Measurements from ENCODE around the gene NBEA. TPM values are rescaled to one million over a fixed set of nuclear protein-coding genes. Genes with fewer than 3 reads are reported as not detected.

The NBEA gene
- total and polyA plus RNA-seq, 8 donors: 1.6 to 36.0 (median 7.7) TPM

DNA sequence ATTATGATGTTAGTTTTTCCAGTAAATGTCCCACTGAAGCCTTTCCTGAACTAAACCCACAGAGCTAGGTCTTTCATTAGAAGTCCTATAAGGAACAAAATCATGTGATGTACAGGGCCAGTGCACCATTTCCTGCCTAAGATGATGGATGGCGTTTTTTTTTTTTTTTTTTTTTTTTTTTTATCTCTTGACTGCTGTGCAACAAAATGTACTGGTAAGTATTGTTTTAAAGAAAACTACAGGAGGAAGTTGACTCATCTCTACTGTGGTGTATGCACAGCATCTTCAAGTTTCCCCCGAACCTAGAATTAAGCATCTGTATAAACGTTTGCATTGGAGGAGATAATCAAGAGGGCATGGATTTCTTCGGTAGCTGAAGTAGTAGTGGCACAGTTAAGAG, 197.5 kb downstream of the NBEA start:
- intact Hi-C loops (cut with DNase I; ENCODE audit: low total_unique reads): no loop called here
- TF ChIP-seq POLR2A (IDR thresholded peaks at IDR 0.05) (no peak), EP300 (IDR thresholded peaks at IDR 0.05) (no peak), POLR2AphosphoS5 (IDR thresholded peaks at IDR 0.05) (no peak)
- TF ChIP-seq, protein P1, sequence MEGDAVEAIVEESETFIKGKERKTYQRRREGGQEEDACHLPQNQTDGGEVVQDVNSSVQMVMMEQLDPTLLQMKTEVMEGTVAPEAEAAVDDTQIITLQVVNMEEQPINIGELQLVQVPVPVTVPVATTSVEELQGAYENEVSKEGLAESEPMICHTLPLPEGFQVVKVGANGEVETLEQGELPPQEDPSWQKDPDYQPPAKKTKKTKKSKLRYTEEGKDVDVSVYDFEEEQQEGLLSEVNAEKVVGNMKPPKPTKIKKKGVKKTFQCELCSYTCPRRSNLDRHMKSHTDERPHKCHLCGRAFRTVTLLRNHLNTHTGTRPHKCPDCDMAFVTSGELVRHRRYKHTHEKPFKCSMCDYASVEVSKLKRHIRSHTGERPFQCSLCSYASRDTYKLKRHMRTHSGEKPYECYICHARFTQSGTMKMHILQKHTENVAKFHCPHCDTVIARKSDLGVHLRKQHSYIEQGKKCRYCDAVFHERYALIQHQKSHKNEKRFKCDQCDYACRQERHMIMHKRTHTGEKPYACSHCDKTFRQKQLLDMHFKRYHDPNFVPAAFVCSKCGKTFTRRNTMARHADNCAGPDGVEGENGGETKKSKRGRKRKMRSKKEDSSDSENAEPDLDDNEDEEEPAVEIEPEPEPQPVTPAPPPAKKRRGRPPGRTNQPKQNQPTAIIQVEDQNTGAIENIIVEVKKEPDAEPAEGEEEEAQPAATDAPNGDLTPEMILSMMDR (IDR thresholded peaks at IDR 0.05): no peak
- 59 to 78% (median 75%) methylated on average over 4 of the region's 4 CpGs for WGBS, 5 donors

DNA sequence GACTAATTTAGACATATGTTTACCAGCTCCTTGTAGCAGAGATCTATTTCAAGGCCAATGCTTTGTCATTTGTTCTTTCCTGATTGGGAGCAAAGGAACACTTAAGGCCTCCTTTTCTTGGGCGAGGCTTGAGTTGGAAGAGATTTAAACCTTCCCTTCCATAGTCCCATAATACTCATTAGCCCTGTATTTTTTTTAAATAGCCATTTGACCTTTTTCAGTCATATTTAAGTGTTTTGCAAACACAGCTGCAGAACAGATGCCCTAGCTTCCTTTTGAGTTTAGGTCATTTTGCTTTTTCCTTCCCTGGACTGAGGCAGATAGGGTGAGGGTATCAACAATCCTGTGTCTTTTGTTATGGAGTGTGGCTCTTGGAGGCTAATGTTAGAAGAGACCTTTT, 198.3 kb downstream of the NBEA start:
- WGBS, 5 donors: 46 to 92% (median 81%) methylated on average over 1 of the region's 1 CpG
- intact Hi-C loops (cut with DNase I; ENCODE audit: low total_unique reads): no loop called here

More for the DNA sequence above, 197.5 kb downstream of the NBEA start:
- Histone ChIP-seq H3K36me3 (no peaks in the 10 kb centered on the region), H3K27me3 (no peaks in the 10 kb centered on the region), H3K4me3 (no peak overlapping the region), H3K4me1 (no peaks in the 10 kb centered on the region), H3K9me3 (no peaks in the 10 kb centered on the region), H3K27ac (no peak overlapping the region)
- DNase-seq: no peak

DNA sequence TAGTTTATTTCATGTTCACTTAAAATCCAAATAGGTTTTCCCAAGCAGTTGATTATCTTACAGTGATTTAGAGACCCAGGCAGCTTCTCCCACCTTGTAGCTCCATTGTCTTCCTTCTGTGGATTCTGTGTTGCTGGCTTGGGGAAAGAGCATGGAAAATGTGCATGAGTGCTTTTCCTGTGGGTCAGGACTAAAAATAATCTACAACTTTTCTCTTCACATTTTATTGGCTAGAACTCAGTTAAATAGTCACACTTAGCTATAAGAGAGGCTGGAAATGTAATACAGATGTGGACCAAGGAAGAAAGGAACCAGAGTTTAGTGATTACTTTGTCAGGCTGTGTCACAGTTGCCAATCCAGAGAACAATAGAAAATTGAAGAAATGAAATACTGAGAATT, 198.8 kb downstream of the NBEA start:
- H3K4me3 ChIP-seq: no peak overlapping the region
- no peaks in the 10 kb centered on the region for H3K4me1 ChIP-seq
- TF ChIP-seq, protein P1 (IDR thresholded peaks at IDR 0.05): no peak
- TF ChIP-seq POLR2AphosphoS5 (IDR thresholded peaks at IDR 0.05) (no peak), POLR2A (IDR thresholded peaks at IDR 0.05) (no peak), EP300 (IDR thresholded peaks at IDR 0.05) (no peak)
- no peak overlapping the region for H3K27ac ChIP-seq
- intact Hi-C loops (cut with DNase I; ENCODE audit: low total_unique reads): no loop called here
- no peaks in the 10 kb centered on the region for H3K9me3 ChIP-seq
- no peaks in the 10 kb centered on the region for H3K36me3 ChIP-seq
- DNase-seq: no peak
- H3K27me3 ChIP-seq: no peaks in the 10 kb centered on the region

More for the DNA sequence above, 198.3 kb downstream of the NBEA start:
- DNase-seq: no peak
- no peaks in the 10 kb centered on the region for H3K4me1 ChIP-seq
- H3K27me3 ChIP-seq: no peaks in the 10 kb centered on the region
- no peaks in the 10 kb centered on the region for H3K9me3 ChIP-seq
- H3K27ac ChIP-seq: no peak overlapping the region
- TF ChIP-seq, protein P1 (IDR thresholded peaks at IDR 0.05): no peak
- no peak for TF ChIP-seq POLR2AphosphoS5 (IDR thresholded peaks at IDR 0.05)
- TF ChIP-seq EP300 (IDR thresholded peaks at IDR 0.05): no peak
- no peak for TF ChIP-seq POLR2A (IDR thresholded peaks at IDR 0.05)
- H3K4me3 ChIP-seq: no peak overlapping the region
- no peaks in the 10 kb centered on the region for H3K36me3 ChIP-seq

DNA sequence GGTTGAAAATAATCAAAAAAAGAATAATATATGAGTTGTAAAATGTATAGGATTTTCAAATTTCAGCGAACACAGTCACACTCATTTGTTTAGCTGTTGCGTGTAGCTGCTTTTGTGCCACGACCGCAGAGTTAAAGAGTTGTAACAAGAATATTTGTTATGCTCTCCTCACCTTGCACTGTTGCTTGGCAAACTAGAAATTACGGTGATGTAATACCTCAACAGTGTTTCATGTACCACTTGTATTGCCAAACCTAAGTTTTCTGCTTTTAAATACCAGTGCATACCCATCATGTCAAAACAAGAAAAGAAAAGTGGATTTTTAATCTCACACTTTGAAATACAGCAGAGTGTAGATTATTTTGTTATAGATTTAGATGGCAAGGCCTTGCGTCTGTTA, 201.1 kb downstream of the NBEA start:
- Histone ChIP-seq H3K9me3 (no peaks in the 10 kb centered on the region), H3K36me3 (no peaks in the 10 kb centered on the region), H3K4me1 (no peaks in the 10 kb centered on the region), H3K27ac (no peak overlapping the region), H3K27me3 (no peaks in the 10 kb centered on the region), H3K4me3 (no peak overlapping the region)
- 90 to 96% (median 94%) methylated on average over 6 of the region's 6 CpGs for WGBS, 5 donors
- TF ChIP-seq, protein P1 (IDR thresholded peaks at IDR 0.05): no peak
- TF ChIP-seq POLR2A (IDR thresholded peaks at IDR 0.05): no peak
- no peak for TF ChIP-seq POLR2AphosphoS5 (IDR thresholded peaks at IDR 0.05)
- TF ChIP-seq EP300 (IDR thresholded peaks at IDR 0.05): no peak
- DNase-seq: no peak
- intact Hi-C loops (cut with DNase I; ENCODE audit: low total_unique reads): no loop called here

Data from stomach (tissue), 9 donors.